Activated CD4-positive, alpha-beta T cell treated with anti-CD3 and anti-CD28 coated beads for 4 hours (primary cell): ENCODE measurements around the gene NEUROG3.

Experiments used
- DNase-seq, 2 donors: peaks; one replicate each; pipeline ENCODE4 v3.0.0-alpha.2; 2020

Gene NEUROG3, protein sequence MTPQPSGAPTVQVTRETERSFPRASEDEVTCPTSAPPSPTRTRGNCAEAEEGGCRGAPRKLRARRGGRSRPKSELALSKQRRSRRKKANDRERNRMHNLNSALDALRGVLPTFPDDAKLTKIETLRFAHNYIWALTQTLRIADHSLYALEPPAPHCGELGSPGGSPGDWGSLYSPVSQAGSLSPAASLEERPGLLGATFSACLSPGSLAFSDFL

DNA sequence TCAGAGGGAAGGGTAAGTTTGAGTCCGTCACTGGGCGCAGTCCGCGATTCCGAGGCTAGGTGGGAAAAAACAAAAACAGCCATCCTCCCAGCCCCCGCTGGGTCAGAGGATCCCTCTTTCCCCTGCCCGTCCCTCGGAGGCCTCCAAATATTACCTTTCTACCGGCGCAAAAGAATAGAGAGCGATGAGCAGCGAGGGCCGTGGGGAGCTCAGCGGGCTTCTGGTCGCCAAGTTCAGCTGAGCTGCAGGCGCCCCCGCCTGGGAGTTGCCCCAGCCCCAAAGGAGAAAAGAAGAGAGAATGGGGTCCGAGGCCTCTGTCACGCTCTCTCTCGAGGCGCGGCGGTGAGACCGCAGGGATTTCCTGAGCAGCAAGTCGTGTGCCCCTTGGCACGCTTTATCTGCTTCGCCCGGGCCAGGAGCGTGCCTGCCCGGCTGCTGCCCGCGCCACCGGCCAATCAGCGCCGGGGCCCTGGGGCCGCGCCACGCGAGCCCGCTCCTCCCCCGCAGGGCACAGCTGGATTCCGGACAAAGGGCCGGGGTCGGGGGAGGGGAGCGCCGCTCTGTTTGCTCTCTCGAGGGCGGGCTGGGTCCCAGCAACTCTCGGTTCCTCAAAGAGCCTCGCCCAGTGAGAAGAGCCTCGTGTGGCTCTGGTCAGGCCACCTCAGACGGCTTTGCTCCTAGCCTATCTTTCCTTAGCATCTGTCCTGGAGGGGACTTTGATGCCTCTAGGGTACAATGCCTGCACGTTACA is at the start of gene NEUROG3:
NEUROG3 (minus strand) TSS at position 367 of the 751 bp plus-strand sequence. CDS start 379 bp downstream, outside the sequence.
- no peak for DNase-seq

DNA sequence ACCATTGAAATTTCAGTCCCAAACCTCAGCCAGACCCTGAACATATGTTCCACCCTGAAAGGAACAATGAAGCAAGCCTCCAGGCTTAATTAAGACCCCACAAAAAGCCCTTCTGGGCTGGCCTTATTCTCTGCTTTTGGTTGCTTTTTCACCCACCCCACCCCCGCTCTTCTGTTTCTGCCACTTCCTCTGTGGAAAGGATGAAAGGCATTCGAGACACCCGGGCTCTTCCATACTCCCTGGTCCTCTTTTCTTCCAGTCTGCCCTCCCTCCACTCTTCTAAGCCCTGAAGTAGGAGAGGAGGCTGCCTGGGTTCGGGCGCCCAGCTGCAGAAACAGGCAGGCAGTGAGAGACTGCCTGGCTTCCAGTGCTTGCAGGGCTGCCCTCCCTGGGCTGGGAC is 47.4 kb upstream of the NEUROG3 start:
- no peak for DNase-seq

DNA sequence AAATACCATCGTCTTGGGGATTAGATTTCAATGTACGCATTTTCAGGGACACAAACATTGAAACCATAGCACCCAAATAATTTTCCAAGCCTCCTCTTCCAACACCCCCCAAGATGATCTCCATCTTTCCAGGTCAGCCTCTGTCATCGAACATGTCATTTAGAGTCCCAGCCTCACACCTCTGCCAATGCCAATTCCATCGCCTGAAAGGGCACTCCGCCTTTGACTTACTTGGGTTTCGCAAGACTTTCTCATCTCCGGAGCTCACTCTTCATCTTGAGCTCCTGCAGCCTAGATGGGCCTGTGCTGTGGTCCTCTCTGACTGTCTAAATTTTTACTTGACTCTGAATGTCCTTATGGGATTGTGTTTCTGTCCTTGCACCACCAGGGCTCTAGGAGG is 46.4 kb upstream of the NEUROG3 start:
- no peak for DNase-seq

DNA sequence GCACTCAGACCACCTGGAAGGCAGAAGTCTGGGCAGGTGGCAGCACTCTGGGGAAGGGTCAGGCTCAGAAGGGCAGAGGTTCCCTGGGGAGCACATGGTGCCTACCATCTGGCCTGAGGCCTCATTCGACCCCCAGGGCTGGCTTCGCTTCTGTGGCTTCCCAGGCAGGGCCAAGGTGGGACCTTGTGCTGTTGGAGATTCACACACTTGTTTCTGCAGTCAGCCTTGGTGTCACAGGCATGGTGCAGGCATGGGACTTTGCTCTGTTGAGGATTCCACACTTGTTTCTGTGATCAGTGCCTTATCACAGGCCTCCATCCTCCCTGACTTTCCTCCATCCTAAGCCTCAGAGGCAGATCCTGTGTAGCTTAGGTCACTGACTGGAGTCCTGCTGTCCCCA is 45.5 kb upstream of the NEUROG3 start:
- DNase-seq = no peak

DNA sequence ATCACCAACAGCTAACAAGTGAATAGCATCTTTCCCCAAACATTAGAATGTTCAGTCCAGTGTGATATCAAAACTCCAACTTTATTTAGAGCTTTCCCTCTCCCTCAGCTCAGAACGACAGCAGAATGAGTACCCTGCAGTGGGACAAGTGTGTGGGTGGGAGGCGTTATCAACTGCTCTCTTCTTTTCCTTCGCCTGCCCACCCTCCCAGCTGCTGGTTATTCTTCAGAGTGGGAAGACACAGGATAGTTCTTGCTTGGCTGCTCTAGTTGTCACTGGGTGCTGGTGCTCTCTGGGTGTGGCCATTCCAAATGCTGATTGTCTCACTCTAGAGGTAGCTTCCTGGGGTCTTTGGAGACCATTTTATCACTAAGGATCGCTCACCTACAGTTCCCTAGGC is 43.1 kb upstream of the NEUROG3 start:
- no peak for DNase-seq

DNA sequence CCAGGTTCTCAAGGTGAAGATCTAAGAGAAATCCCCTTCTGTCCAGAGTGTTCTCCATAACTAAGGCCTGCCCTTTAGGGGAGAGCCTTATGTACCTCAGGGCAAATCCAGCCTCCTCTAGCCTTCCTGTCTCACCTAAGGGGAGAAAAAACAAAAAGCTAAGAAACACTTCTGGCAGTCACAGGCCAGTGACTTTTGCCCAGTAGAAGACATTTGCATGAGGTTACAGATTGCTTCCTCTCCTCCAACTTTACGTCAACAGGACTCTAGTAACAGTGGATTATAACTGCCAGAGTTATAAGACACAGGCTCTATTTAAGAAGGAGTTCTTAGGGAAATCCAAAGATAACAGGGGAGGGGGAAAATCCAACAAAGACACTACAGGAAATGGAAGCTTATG is 40.9 kb upstream of the NEUROG3 start:
- DNase-seq = no peak

DNA sequence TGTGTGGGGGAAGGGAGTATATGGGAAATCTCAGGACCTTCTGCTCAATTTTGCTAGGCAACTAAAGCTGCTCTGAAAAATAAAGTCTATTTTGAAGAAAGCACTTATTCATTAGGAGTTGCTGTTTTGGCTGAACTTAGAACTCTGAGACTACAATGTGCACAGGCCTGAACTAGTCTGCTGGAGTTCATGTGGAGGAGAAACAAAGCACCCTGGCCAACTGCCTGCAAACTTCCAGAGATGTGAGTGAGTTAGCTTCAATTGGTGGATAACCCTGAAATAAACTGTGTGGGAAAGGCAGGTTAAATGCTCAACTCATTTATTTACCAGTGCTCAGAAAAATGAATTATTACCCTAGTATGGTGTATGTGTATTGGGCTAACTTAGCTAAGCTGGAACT is 39.5 kb upstream of the NEUROG3 start:
- no peak for DNase-seq

DNA sequence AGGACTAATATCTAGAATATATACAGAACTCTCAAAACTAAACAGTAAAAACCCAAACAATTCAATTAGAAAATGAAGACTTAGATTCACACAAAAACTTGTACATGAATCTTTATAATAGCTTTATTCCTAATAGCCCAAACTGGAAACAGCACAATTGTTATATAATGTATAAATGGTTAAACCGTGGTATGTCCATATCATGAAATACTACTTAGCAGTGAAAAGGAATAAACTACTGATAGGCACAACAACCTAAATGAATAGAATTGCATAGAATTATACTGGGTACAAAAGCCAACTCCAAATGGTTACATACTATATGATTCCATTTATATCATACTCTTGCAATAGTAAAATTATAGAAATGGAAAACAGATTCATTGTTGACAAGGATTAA is 35.9 kb upstream of the NEUROG3 start:
- no peak for DNase-seq

DNA sequence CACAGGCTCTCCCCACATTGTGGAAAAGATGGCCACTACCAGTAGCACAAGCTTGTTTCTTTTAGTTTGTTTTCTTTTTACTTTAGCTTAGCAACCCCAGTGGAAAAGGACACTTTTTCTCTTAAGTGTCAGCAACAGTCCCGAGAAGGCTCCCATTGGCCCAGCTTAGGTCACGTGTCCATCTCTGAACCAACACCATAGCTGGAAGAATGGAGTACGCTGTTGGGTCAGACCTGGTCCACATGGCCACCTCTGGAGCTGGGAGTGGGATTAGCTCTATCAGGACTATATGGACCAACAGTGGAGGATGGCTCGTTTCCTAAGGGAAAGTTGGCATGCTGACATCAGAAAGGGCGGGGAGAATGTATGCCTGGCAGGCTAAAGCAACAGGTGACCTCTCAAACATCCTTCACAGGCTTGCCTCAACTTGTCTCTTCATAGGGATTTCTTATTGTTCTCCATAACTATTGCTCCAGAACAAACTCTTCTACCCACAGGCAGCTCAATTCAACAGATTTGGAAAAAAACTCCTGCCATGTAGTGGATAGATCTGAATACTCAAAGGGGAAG is 27.6 kb upstream of the NEUROG3 start:
- no peak for DNase-seq

DNA sequence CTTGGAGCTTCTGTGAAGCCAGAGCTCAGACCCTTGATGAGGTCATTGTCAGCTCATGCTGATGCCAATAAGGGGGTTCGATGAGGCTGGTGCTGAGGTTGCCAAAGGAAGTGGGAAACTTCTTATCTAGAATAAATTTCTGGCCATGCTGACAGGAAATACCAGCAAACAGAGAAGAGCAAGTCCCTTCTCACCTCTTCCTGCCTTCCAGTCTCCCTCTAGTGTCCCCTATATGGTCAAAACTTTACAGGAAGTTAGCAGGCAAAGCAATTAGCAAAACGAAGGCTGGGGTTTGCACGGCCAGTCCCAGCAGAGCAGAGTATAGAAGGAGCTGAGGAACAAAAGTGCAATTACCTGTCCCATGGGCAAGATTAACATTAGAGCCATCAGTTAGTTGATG is 15.1 kb upstream of the NEUROG3 start:
- no peak for DNase-seq

DNA sequence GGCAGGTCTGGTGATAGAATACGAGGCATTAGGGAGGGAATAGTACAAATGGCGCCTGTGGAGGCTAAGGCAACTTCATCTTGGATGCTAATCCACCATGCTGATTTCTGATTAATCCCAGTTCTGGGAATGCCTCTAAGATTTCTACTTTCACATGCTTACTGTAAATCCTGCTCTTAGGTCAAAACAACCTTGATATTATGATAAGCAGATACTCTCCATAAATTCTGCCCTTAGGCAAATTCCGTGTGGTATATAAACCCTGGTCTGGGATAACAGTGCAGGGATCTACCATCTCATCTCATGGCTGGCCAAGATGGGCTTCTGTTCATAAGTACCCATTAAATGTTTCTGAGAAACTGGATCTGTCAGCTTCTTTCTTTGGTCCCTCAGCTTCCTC is 11.4 kb upstream of the NEUROG3 start:
- no peak for DNase-seq

DNA sequence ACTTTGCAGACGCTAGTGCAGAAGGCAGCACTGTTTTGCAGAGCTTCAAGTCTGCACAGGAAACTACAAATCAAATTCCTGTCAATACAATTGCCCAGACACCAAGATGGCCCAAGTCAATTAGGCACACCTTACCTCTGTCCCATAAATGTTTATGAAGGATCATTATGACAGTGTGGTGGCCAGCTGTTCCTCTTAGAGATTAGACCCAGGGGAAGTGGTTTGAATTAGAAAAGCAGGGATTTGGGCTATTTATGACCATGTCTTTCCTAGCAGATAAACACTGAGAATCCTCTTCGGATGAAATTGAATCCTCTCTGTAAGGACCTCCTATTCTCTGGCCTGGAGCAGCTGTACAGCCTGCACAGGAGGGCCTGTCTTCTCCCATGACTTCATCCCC is 9.9 kb upstream of the NEUROG3 start:
- DNase-seq = no peak

DNA sequence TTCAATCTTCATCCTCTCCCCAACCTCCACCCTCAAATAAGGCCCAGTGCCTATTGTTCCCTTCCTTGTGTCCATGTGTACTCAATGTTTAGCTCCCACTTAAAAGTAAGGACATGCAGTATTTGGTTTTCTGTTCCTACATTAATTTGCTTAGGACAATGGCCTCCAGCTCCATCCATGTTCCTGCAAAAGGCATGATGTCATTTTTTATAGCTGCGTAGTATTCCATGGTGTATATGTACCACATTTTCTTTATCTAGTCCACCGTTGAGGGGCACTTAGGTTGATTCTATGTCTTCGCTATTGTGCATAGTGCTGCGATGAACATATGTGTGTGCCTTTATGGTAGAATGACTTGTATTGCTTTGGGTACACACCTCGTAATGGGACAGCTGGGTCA is 7.2 kb upstream of the NEUROG3 start:
- DNase-seq = no peak

DNA sequence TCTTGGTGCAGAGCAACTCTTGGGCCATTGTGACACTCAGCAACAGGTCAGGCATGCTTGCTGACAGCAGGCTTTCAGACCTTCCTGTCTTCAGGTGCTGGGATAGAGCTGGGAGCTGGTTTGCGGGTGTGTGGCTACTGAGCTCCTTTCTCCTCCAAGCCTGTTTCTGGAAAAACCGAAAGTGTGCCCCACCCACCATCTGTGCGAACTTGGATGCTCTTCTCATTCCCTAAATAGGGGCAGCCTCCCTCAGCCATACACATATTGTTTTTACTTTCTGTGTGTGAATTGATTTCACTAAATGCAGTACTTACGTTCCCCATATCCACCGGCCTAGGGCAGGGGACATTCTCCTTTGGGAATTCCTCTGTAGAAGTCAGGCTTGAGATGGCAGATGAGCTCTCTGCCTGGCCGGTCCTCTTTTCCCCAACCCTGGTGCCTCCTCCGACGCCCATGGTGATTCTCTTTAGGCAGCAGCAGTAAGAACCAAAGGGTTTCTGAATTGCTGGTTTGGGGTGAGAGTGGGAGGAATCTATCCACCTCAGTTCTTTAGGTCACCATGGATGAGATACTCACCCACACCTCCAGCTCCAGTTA is 6.3 kb upstream of the NEUROG3 start:
- DNase-seq = no peak

DNA sequence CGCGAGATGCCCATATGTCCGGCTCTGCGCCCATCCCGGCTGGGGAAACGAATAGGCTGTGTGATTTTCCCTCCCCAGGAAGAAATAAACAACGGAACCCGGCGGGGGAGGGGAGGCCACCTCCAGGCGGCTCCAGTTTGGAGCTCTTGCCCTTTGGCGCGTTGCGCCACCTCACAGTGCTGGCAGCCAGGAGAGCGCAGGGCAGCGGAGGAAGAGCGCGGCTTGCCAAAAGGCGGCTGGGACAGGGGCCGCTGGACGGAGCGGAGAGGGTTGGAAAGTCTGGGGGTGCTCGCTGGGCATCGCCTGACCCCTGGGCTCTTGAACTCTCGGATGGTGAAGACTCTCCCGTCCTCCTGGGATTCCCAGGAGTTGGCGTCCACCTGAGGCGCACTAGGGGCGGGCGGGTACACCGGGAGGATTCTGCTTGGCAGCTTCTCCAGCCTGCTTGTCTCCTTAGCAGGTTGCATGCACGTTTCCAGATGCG is 5.3 kb upstream of the NEUROG3 start:
- no peak for DNase-seq

DNA sequence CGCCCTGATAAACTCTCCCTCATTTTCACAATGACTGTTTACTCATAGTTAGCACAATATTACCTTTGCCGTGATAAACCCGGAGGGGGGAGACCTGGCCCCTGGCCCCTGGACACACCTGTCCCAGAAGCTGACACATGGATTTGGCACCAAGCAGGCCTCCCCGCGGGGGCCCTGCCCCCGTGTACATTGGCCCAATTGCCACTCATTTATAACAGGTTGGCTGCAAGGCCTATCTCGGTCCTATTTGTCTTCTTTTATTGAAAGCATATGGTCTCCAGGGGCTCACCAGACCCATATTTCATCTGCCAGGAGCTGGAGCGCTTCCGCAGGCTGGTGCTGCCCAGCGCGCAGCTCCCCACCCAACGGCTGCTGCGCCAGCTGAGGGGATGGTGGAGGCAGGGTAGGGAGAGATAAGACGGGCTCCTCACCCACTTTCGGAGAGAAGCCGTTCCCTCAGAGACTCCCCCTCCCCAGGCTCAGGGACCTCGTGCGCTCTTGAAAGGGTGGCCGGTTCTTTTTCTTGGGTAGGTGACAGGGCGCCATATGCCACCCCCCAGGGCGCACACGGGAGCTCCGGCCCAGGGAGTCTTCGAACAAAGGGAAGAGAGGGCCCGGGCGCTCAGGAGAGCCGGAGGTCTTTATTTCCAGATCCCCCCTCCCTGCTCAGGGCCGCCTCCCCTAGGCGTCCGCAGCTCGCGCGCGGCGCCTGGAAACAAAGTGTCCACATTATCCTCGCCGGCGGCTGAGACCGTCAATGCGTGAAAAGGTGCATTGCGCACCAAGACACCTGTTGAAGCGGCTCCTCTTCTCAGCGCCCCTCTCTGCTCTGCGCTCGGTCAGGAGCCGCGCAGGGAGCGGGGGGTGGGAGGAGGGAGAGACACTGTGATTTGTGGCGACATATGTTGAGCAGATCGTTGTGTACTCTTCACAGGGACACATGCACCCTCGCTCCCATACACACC is 4.3 kb upstream of the NEUROG3 start:
- no peak for DNase-seq

DNA sequence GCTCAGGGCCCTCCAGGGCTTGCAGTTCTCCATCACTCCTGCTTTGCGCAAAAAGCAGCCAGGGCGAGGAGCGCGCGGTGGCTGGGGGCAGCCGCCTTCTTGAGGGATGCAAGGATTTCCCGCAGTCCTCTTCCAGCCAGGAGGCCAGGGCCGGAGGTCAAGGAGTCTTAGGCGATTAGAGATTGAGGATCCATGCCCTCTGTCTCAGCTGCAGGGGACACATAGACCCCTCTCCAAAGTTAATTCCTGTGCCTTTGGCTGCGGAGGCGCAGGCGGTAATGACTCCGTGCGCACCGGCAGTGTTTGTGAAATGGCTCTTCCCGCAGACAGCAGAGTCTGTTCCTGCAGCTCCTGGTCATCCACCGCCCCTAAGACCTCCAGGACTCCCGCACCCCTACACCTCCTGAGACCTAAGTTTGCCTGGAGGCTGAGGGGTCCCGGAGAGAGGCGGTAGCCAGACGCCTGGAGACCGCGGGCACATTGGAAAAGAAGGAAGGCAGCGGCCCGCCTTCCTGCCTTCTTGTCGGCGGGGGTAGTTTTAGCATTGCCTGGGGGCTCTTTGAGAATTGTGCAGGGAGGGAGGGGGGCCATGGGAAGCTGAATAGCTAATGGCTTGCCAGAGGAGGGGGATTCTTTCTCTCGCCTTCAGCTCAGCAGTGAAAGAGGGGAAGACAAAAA is 3.3 kb upstream of the NEUROG3 start:
- DNase-seq = no peak

DNA sequence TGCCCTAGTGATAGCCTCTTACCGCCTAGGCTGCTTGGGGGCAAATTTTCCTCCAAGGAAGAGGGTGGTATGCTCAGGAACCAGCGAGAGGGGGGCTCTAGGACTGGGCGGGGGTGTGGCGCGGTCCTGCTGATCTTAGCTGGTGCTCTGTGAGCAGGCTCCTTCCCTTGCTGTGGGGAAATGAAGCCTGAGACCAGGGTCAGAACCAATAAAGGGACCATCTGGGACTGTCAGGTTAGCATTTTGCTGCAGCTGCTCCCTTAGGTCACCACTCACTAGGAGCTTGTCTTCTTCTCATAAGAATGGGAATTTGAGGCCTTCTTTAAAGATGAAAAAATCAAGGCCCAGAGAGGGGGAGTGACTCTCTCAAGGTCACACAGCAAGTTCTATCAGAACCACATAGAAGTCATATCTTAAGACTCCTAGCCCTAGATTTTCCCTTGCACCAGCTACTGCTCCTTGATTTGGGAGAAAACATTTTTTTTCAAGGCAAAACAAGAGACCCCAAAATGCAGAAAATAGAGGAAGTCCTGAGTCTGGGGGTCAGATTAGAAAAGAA is 2.0 kb upstream of the NEUROG3 start:
- no peak for DNase-seq

DNA sequence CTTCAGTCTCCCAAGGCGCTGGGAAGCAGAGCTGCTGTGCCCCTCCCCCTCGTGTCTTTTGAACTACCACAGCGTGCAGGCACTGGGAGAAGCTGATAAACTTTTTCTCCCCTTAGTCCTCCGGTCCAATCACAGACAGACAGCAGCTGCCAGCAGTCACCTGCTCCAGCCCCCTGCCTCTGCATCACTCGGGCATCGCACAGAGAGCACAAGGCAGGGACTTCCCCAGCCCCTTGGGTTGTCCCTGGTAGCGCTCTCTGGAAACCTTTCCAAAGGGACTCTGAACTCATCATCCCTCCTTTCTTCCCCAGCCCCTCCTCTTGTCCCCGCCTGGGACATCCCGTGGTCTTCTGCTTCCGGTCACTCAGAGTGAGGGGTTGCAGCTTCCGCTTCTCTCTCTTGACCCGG is 1.4 kb upstream of the NEUROG3 start:
- DNase-seq = no peak

DNA sequence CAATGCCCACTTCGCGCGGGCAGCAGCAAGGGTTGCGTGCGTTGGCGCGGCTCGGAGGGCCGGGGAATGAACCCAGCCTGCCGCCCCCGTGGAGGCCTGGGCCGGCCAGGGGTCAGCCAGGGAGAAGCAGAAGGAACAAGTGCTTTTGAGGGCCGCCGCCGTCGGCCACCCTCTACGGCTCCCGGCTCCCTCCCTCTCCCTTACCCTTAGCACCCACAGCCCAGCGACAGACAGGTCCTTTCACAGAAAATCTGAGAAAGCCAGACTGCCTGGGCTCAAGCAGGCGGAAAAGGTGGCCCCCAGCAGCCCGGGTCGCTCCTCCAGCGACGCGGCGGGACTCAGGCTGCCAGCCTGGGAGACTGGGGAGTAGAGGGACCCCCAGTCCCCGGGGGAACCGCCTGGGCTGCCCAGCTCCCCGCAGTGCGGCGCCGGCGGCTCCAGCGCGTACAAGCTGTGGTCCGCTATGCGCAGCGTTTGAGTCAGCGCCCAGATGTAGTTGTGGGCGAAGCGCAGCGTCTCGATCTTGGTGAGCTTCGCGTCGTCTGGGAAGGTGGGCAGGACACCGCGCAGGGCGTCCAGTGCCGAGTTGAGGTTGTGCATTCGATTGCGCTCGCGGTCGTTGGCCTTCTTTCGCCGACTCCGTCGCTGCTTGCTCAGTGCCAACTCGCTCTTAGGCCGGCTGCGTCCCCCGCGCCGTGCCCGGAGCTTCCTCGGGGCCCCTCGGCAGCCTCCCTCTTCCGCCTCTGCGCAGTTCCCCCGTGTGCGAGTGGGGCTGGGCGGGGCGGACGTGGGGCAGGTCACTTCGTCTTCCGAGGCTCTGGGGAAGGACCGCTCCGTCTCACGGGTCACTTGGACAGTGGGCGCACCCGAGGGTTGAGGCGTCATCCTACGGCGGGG is 815 bp downstream of the NEUROG3 start:
- DNase-seq = peak in 1 of 2 donors; percentile 14
